ENCODE results near the gene ARSI.

Gene ARSI

DNA sequence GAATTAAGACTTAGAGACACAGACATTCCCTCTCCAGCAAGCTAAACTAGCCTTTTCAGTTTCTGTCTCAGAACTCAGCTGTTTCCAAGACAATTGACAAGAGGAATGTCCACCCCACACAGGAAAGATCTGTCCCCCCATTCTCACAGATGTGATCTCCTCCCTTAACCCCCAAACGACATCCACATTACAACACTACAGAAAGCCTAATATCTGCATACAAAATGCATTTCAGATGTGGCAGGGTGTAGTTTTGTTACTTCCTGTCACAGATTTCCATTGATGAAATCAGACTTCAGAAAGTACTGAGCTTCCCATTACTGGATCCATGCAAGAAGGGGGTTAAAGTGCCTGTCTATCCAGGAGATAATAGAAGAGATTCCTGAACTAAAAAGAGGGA, 2.9 kb upstream of the ARSI start:
- DNase-seq: no peak

GRCh38 chr5:150305095-150305494, 2.4 kb upstream of the ARSI start:
- DNase-seq: no peak

- DNase-seq: no peak
Measured at GRCh38 chr5:150304481-150305081, 1.9 kb upstream of the ARSI start.

- DNase-seq: no peak
Measured at GRCh38 chr5:150303660-150304386, 1.1 kb upstream of the ARSI start.

DNA sequence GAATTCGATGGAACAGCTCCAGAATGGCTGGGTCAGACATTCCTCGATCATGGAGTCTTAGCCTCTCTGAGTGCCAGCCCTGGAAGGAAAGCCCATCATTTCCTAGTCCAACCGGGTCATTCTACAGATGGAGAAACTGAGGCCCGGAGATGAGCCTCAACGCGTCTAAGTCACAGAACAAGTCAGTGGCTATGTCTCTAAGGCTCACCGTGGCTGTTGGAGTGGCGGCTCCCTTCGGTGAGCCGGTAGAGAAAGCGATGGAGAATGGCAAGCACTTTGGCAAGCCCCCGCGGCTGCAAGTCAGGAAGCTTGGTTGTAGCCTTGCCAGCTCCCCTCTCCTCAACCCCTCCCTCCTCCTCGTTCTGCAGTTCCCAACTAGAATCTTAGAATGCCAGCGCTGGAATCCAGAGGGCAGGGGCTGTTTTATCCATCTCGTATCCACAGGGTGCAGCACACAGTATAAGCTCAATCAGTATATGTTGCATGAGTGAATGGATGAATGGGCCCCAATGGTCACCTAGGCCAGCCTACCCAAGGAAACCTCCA, 438 bp upstream of the ARSI start:
- DNase-seq: no peak

DNA sequence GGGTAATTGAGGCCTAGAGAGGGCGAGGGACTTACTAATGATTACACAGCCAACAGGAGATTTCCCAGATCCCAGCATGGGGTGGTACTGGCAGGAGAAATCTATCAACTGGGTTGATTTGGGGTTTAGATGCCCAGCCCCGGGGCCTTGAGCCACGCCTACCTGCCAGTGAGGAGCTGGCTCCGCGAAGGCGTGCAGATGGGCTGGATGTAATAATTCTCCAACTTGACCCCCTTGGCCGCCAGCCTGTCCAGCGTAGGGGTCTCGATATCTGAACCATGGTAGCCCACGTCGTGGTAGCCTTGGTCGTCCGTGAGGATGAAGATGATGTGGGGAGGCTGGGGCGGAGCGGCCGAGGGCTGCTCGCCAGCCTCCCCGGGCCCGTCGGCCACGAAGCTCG, 804 bp downstream of the ARSI start:
- DNase-seq: no peak

DNA sequence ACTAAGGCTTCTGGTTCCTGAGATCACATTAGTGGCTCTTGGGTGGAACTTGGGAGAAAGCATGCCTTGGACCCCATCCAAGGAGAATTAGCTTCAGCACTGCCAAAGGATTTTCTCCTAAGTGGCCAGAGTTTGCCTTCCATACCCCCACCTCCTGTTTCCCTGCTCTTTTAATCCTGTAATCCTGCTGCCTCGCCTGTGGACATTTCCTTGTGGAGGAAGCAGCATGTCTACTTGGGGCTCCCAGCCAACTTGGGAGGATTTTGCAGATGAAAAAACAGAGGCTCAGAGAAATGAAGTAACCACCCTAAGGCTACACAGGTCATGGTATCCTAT, 1.6 kb downstream of the ARSI start:
- DNase-seq: no peak

DNA sequence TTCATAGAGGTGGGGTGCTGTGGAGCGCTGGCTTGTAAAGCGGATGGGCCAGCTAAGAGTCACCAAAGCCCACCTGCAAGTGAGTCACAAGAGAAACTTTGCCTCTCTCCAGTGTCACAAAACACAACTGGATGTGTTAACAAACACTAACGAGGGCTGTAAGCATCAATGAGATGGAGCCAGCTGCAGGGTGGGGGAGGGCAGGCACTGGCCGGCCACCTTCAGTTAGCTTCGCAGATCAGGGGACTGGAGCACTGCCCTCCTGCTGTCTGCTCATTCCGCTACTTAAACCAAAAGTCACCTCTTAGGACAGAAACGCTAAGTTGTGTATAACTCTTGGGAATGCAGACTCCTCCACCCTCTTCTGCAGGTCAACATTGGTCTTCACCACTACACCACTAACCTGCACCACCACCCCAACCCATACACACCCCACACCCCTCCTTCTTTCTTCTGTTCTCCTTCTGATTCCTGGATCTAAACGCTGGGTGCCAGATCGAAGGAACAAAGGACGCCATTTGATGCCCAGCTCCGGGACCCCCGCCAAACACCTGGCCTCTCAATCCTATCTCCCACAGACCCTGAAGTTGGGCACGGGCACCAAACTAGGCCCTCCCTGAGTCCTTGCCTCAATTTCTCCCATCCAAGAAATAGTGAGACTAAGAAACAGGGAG, 2.1 kb downstream of the ARSI start:
- no peak for DNase-seq

DNA sequence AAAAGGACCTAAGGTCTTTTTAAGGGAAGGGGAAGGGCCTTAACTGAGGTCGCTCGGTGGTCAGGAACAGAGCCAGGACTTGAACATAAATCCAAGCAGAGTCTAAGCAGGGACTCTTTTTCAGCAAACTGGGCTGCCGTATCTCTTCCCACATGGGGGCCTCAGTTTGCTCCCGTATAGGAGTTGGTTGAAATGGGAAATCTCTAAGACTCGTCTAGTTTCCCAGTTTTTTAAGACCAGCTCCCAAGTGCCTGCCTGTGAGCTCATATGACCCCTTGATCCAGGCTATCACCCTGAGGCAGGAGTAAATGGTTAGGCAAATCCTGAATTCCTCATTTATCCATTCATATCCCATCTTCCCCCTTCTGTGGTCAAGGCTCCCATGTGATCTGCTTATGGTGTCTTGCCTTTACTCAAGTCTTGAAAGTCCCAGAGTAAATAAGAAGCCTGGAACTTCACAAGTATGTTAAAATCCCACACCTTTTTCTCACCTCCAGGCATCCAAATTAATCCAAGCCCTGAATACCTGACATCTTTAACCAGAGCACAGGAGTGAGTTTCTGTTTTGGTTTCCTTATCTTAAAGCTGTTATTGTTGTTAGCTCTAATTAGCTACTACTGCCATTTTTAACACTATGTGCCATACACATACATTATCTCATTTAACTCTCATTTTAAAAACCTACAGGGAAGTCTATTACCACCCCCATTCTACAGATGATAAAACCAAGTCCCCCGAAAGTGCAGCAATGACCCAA, 3.0 kb downstream of the ARSI start:
- DNase-seq: no peak

GRCh38 chr5:150298701-150299451, 3.8 kb downstream of the ARSI start:
- no peak for DNase-seq

- DNase-seq: no peak
Measured at GRCh38 chr5:150297934-150298595, 4.6 kb downstream of the ARSI start.

DNA sequence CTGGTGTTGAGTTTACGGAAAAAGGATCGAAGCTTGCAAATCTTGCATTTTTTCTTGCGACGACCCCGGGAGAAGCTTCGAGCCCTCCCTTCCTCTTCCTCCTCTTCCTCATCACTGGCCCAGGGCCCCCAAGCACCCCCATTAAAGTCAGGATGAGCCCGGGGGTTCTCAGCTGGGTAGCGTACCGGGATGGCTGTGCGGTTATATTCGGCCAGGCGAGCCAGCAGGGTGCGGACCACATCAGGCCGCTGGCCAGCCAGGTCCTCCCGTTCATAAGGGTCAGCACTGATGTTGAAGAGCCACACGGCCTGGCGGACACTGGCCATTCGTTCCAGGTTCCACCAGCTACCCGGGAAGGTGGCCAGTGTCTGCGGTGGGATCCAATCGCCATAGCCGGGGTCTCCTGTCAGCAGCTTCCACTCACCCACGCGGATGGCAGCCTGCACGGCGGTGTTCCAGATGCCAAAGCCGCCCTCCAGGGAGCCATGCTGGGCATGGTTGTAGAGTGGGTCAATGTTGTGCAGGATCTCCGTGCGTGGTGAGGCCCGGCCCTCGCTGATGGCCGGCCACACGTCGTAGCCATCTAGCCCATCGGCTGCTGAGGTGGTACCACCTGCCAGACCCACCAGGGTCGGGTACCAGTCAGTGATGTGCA, 5.3 kb downstream of the ARSI start:
- DNase-seq: no peak

GRCh38 chr5:150296496-150296895, 6.2 kb downstream of the ARSI start:
- no peak for DNase-seq

GRCh38 chr5:150295741-150296486, 6.8 kb downstream of the ARSI start:
- no peak for DNase-seq

GRCh38 chr5:150295172-150295634, 7.5 kb downstream of the ARSI start:
- DNase-seq: no peak

DNA sequence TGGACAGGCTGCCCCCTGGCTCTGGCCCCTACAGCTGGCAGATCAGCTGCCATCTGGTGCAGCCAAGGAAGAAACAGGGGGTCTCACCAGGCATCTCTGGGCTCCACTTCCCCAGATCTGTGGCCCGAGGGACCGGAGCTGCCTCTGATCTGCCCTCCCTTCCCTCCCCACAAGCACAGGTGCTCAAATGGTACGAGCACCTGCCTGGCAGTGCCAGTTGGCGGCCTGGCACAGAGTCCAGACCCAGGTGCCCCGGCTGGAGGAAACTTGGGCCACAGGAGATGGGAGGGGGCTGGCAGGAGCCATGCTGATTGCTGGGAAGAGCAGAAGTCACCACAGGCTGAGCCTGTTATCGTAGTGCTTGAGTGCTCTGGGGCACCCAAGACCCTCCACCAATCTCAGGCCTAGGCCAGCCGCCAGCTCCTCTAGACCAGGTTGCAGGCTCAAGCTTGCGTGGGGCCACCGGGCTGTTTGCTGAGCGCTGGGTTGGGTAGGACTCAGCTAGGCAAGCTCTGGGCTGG, 8.1 kb downstream of the ARSI start:
- no peak for DNase-seq

DNA sequence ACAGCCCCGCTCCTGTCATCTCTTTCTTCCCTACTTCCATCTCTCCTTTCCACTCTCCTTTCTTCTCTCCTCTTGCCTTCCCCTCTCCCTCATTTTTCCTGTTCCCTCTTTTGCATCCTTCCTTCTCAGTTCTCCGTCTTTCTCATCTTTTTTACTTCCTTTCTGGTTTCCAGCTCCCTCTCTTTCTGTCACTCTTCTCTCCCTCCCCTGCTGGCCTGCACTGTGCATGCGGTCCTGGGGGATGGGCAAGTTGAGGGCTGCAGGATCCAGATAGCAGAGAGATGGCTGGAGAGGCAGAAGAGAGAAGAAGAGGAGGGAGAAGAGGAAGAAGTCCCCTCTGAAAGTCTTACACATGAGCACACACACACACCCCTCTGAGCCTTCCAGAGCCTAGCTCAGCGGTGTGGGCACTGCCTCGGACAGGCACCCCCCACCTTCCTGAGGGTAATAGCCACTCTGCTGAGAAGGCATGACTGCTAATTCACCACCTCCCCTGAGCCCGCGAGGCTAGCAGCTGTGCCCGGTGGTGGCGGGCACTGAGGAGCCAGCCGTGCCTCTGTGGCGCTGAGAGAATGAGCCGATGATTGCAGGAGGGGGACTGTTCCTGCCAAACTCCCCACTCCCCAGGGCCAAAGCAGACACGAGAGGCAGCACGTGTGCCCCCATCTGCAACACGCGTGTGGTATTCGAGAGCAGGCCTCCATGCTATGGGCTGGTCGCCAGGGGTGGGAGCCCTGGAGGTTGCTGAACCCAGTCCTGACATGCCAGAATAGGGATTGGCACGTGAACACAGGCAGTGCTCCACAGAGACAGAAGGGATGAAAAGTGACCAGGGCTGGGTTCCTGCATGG, 9.4 kb downstream of the ARSI start:
- DNase-seq: no peak

DNA sequence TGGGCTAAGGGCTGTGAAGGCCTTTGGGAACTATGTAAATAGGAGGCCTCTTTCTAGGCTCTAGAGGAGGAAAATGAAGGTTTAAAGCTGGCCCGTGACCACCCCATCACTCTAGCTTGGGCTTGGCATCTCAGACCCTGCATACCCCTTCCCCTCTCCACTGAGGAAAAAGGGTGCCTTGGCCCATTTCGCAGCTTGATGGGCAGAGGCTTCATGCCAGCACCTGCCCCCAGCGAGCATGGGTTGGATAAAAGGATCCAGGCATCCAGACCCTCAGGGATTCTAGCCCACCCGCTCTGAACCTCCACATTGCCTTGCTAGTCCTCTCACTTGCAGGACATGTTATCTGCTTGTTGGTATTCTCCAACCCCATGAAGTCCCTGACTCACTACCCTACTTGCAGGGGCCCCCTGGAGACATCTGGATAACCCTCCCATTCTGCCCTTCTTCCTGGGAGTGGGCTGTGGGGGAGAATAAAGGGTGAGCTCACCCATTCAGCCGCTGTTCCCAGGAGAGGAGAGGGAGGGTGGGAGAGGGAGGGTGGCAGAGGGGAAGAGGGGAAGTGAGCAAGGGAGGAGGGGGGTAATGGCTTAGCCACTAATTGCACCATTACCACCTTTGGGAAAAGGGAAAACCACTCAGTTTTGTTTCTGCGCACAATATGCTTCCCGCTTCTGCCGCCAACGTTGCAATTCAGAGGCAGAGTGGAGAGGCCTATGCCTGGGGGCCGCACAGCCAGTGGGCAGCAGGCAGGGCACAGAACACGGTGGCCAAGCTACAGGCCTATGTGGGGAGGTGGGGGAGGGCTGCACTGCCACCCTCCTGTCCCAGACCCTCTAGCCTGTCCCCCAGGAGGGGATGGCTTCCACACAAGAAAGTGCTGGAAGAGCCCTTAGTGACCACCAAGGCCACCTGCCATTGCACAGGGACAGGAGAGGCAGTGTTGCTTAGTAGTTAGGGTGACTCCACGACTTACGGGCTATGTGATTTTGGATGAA, 11.0 kb downstream of the ARSI start:
- no peak for DNase-seq

All from KG1 (cell line).